KMS-11 (cell line): ENCODE data around the gene FAM181A.

Experiments
- H2AFZ ChIP-seq: fragments of 200-600 bp; sonication (generic); 2 replicates; pipeline ENCODE4 v1.6.1; 2016; ENCODE audit warnings: antibody characterized with exemption, mixed run types, low read depth
- H3K27ac ChIP-seq: fragments of 200-600 bp; sonication (generic); 2 replicates; pipeline ENCODE4 v1.6.1; 2016; ENCODE audit warnings: mild to moderate bottlenecking, mixed run types
- H3K27me3 ChIP-seq: fragments of 200-600 bp; sonication (generic); 2 replicates; pipeline ENCODE4 v1.6.1; 2017; ENCODE audit warnings: mild to moderate bottlenecking, low read depth, mixed run types, moderate library complexity; ENCODE audit not compliant: insufficient read depth
- H3K36me3 ChIP-seq: fragments of 200-600 bp; sonication (generic); 2 replicates; pipeline ENCODE4 v1.6.1; 2017; ENCODE audit warnings: mild to moderate bottlenecking, mixed run types; ENCODE audit not compliant: insufficient read depth
- H3K4me1 ChIP-seq: fragments of 200-600 bp; sonication (generic); 2 replicates; pipeline ENCODE4 v1.6.1; 2016; ENCODE audit warnings: mild to moderate bottlenecking, low read depth, mixed run types; ENCODE audit not compliant: poor library complexity, severe bottlenecking
- H3K4me2 ChIP-seq: fragments of 200-600 bp; sonication (generic); 2 replicates; pipeline ENCODE4 v1.7.0; 2016; ENCODE audit warnings: mild to moderate bottlenecking, mixed run types
- H3K4me3 ChIP-seq: fragments of 200-600 bp; sonication (generic); IDR thresholded peaks from 2 replicates; pipeline ENCODE4 v1.6.1; 2017; ENCODE audit warnings: low read depth, low read length, mixed read lengths; ENCODE audit not compliant: insufficient read depth
- H3K79me2 ChIP-seq: fragments of 200-600 bp; sonication (generic); 2 replicates; pipeline ENCODE4 v1.6.1; 2016; ENCODE audit warnings: low read depth, mixed run types; ENCODE audit not compliant: insufficient read depth
- H3K9ac ChIP-seq: fragments of 200-600 bp; sonication (generic); 2 replicates; pipeline ENCODE4 v1.6.1; 2016; ENCODE audit warnings: mild to moderate bottlenecking, mixed run types
- H4K20me1 ChIP-seq: fragments of 200-600 bp; sonication (generic); 2 replicates; pipeline ENCODE4 v1.6.1; 2016; ENCODE audit warnings: mild to moderate bottlenecking, mixed run types; ENCODE audit not compliant: insufficient read depth
- TF ChIP-seq, protein P1 (sequence below): fragments of 200-600 bp; sonication (generic); conservative IDR thresholded peaks from 2 replicates; pipeline ENCODE4 v1.6.1; 2017; ENCODE audit warnings: low read depth, mild to moderate bottlenecking, antibody characterized with exemption, low read length, moderate library complexity, mixed read lengths

Gene FAM181A

DNA sequence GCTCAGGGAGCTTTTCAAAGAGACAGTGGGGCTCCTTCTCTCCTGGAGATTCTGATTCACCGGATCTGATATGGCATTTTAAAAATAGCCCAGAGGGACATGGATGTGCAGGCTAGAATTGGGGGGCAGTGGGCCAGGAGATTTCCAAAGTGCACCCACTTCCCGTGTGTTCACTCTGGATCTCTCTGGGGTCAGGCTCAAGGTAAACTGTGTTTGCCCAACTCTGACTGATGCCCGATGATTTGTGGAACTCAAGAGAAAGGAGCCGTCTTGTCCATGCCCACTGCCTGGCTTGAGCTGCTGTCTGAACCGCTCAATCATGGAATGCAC is 17.9 kb downstream of the FAM181A start:
- Histone ChIP-seq H3K4me2 (no peak overlapping the region), H3K9ac (no peak overlapping the region), H3K36me3 (no peaks in the 10 kb centered on the region), H3K79me2 (no peaks in the 10 kb centered on the region), H3K4me1 (peaks cover under 1% of the 10 kb centered on the region), H2AFZ (no peak overlapping the region), H3K4me3 (no peak overlapping the region), H4K20me1 (no peaks in the 10 kb centered on the region), H3K27ac (no peak overlapping the region), H3K27me3 (no peaks in the 10 kb centered on the region)
- TF ChIP-seq, protein P1, sequence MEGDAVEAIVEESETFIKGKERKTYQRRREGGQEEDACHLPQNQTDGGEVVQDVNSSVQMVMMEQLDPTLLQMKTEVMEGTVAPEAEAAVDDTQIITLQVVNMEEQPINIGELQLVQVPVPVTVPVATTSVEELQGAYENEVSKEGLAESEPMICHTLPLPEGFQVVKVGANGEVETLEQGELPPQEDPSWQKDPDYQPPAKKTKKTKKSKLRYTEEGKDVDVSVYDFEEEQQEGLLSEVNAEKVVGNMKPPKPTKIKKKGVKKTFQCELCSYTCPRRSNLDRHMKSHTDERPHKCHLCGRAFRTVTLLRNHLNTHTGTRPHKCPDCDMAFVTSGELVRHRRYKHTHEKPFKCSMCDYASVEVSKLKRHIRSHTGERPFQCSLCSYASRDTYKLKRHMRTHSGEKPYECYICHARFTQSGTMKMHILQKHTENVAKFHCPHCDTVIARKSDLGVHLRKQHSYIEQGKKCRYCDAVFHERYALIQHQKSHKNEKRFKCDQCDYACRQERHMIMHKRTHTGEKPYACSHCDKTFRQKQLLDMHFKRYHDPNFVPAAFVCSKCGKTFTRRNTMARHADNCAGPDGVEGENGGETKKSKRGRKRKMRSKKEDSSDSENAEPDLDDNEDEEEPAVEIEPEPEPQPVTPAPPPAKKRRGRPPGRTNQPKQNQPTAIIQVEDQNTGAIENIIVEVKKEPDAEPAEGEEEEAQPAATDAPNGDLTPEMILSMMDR = no peak

DNA sequence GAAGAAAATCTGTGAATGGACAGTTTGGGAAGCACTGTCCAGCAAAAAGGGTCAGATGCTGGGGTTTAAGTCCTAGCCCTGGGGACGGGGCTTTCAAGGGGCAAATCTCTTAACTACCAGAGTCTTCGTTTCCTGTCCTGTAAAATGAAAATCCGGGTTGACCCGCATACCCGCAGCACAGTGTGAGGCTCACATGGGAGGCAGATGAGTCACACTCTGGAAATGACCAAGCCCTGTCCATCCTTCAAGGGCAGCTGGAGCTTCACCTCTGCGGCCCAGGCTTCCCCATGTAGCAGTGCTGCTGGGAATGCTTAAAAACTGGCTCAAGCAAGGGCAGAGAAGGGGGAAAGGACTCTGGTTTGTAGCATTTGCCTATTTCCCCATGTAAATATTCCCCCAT is 19.0 kb downstream of the FAM181A start:
- no peak overlapping the region for H2AFZ ChIP-seq
- H3K79me2 ChIP-seq = no peaks in the 10 kb centered on the region
- H4K20me1 ChIP-seq = no peaks in the 10 kb centered on the region
- no peak overlapping the region for H3K27ac ChIP-seq
- no peak overlapping the region for H3K9ac ChIP-seq
- no peak overlapping the region for H3K4me3 ChIP-seq
- H3K4me1 ChIP-seq = no peaks in the 10 kb centered on the region
- H3K27me3 ChIP-seq = no peaks in the 10 kb centered on the region
- TF ChIP-seq, protein P1 = no peak
- no peaks in the 10 kb centered on the region for H3K36me3 ChIP-seq
- no peak overlapping the region for H3K4me2 ChIP-seq

DNA sequence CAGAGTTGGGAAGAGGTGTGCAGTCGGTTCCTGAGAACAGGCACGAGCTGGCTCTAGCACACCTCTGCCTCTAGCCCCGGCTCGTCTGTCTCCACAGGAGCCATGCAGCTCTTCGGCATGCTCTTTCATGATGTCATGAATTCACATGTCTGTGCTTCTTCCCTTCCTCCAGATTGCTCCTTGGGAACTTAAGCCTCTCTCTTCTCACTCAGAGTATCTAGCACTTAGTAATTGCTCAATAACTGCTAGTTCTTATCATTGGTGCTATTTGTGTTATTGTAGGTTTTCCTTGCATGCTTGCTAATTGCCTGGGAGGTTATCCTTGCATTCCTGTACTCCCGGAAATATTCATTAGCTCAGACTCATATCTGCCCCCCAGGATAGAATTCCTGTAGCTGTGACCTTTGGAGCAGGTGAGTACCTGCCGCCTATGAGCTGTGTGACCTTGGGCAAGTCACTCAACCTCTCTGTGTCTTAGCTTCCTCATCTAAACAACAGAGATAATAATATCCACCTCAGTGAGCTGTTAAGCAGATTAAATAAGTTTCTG is 19.5 kb downstream of the FAM181A start:
- no peaks in the 10 kb centered on the region for H3K79me2 ChIP-seq
- H4K20me1 ChIP-seq = no peaks in the 10 kb centered on the region
- H3K4me1 ChIP-seq = no peaks in the 10 kb centered on the region
- no peak overlapping the region for H3K4me3 ChIP-seq
- TF ChIP-seq, protein P1 = no peak
- H3K9ac ChIP-seq = no peak overlapping the region
- no peak overlapping the region for H2AFZ ChIP-seq
- H3K4me2 ChIP-seq = no peak overlapping the region
- H3K36me3 ChIP-seq = no peaks in the 10 kb centered on the region
- H3K27me3 ChIP-seq = no peaks in the 10 kb centered on the region
- no peak overlapping the region for H3K27ac ChIP-seq

DNA sequence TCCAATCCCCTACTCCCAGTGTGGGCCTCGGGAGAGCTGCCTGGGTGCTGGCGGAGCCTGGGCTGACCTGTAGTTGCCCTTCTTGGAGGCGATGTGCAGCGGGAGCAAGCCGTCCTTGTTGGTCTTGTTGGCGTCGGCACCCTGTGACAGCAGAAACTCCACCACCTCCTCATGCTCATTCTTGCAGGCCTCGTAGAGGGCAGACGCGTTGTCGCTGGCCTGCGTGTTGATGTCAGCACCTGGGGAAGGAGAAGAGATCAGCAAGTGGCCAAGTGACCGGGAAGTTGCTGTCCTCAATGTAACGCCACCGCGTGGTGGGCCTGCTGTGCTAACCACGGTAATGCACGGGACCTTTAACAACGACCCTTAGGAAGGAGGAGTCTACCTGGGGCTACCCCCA is 20.1 kb downstream of the FAM181A start:
- Histone ChIP-seq H3K4me1 (no peaks in the 10 kb centered on the region), H2AFZ (no peak overlapping the region), H3K27me3 (no peaks in the 10 kb centered on the region), H3K9ac (no peak overlapping the region), H3K4me3 (no peak overlapping the region), H3K27ac (no peak overlapping the region), H4K20me1 (no peaks in the 10 kb centered on the region), H3K4me2 (no peak overlapping the region), H3K79me2 (no peaks in the 10 kb centered on the region), H3K36me3 (no peaks in the 10 kb centered on the region)
- TF ChIP-seq, protein P1 = no peak
